ENCODE results near the gene RASGRP2.

Gene RASGRP2

GRCh38 chr11:64684357-64684756 lies 59.6 kb downstream of the RASGRP2 start:
- Histone ChIP-seq H3K9me3 (ENCODE audit: control insufficient read depth, low read length) (no peaks in the 10 kb centered on the region), H3K27ac (ENCODE audit: insufficient read depth, low read depth, low read length, poor library complexity, severe bottlenecking) (no peak overlapping the region), H3K36me3 (ENCODE audit: control insufficient read depth, insufficient read depth, low read length) (no peaks in the 10 kb centered on the region), H3K4me3 (ENCODE audit: insufficient read depth, low read depth, low read length) (no peak overlapping the region), H3K4me1 (ENCODE audit: control insufficient read depth, insufficient read depth, low read length) (peaks cover 3% of the 10 kb centered on the region), H3K27me3 (ENCODE audit: control insufficient read depth, insufficient read depth, low read length, poor library complexity, severe bottlenecking) (no peaks in the 10 kb centered on the region)
- 82 to 85% methylated on average over 8 of the region's 8 CpGs for WGBS, 2 experiments

GRCh38 chr11:64681171-64681570 lies 62.8 kb downstream of the RASGRP2 start:
- WGBS, 2 experiments, result 86 to 87% methylated on average over 4 of the region's 4 CpGs
- Histone ChIP-seq H3K4me3 (ENCODE audit: insufficient read depth, low read depth, low read length) (no peak overlapping the region), H3K4me1 (ENCODE audit: control insufficient read depth, insufficient read depth, low read length) (peaks cover 7% of the 10 kb centered on the region), H3K27me3 (ENCODE audit: control insufficient read depth, insufficient read depth, low read length, poor library complexity, severe bottlenecking) (no peaks in the 10 kb centered on the region), H3K27ac (ENCODE audit: insufficient read depth, low read depth, low read length, poor library complexity, severe bottlenecking) (no peak overlapping the region), H3K36me3 (ENCODE audit: control insufficient read depth, insufficient read depth, low read length) (no peaks in the 10 kb centered on the region), H3K9me3 (ENCODE audit: control insufficient read depth, low read length) (no peaks in the 10 kb centered on the region)

- 36 to 44% methylated on average over 2 of the region's 2 CpGs for WGBS, 2 experiments
Observed at GRCh38 chr11:64679846-64680245, 64.1 kb downstream of the RASGRP2 start.

GRCh38 chr11:64677441-64678023 lies 66.4 kb downstream of the RASGRP2 start:
- H3K4me3 ChIP-seq (ENCODE audit: insufficient read depth, low read depth, low read length), result no peak overlapping the region
- 90 to 92% methylated on average over 6 of the region's 6 CpGs for WGBS, 2 experiments
- H3K36me3 ChIP-seq (ENCODE audit: control insufficient read depth, insufficient read depth, low read length), result no peaks in the 10 kb centered on the region
- H3K4me1 ChIP-seq (ENCODE audit: control insufficient read depth, insufficient read depth, low read length), result peaks cover 10% of the 10 kb centered on the region
- peaks cover 9% of the 10 kb centered on the region for H3K27me3 ChIP-seq (ENCODE audit: control insufficient read depth, insufficient read depth, low read length, poor library complexity, severe bottlenecking)
- H3K27ac ChIP-seq (ENCODE audit: insufficient read depth, low read depth, low read length, poor library complexity, severe bottlenecking), result no peak overlapping the region
- no peaks in the 10 kb centered on the region for H3K9me3 ChIP-seq (ENCODE audit: control insufficient read depth, low read length)

More at GRCh38 chr11:64679846-64680245, 64.1 kb downstream of the RASGRP2 start:
- no peaks in the 10 kb centered on the region for H3K9me3 ChIP-seq (ENCODE audit: control insufficient read depth, low read length)
- H3K4me1 ChIP-seq (ENCODE audit: control insufficient read depth, insufficient read depth, low read length), result peaks cover 10% of the 10 kb centered on the region
- no peak overlapping the region for H3K4me3 ChIP-seq (ENCODE audit: insufficient read depth, low read depth, low read length)
- no peaks in the 10 kb centered on the region for H3K27me3 ChIP-seq (ENCODE audit: control insufficient read depth, insufficient read depth, low read length, poor library complexity, severe bottlenecking)
- H3K36me3 ChIP-seq (ENCODE audit: control insufficient read depth, insufficient read depth, low read length), result no peaks in the 10 kb centered on the region
- no peak overlapping the region for H3K27ac ChIP-seq (ENCODE audit: insufficient read depth, low read depth, low read length, poor library complexity, severe bottlenecking)
